OCI-LY1 (cell line): ENCODE data around the gene SDC1.

Experiments
- CTCF ChIP-seq: fragments of 200-600 bp; sonication (generic), shearing (Covaris generic); IDR thresholded peaks from 2 replicates; pipeline ENCODE4 v1.5.1; 2017; ENCODE audit warnings: mild to moderate bottlenecking, antibody characterized with exemption, low read length, moderate library complexity, mixed read lengths
- EZH2 ChIP-seq: fragments of 200-600 bp; sonication (generic), shearing (Covaris generic); IDR thresholded peaks from 2 replicates; pipeline ENCODE4 v1.8.0; 2017; ENCODE audit warnings: borderline replicate concordance, mixed run types, mild to moderate bottlenecking, antibody characterized with exemption, low read length, moderate library complexity, mixed read lengths

- TF ChIP-seq CTCF (no peak), EZH2 (no peak)
Observed at GRCh38 chr2:20214566-20215182, 10.3 kb downstream of the SDC1 start.
